GM21825 (cell line): ENCODE measurements around the gene CSTF1.
A peak's percentile ranks its signal among the peaks of the same experiment; 100 is the strongest.

ENCODE experiments used
- ATAC-seq: cut with Tn5 transposase; IDR thresholded peaks from one replicate; pipeline ENCODE4 v1.9.1; 2021; ENCODE audit warnings: mild to moderate bottlenecking, moderate library complexity; ENCODE audit not compliant: unreplicated experiment

The CSTF1 gene

GRCh38 chr20:56392132-56392880, at the start of gene CSTF1, which contains the start of gene AURKA:
CSTF1 (plus strand) TSS chr20:56392645; CDS start chr20:56395553, 2,908 bp downstream.
AURKA (minus strand) TSS chr20:56392215; CDS start chr20:56388197, 4,018 bp downstream.
- peak; percentile 92 for ATAC-seq

GRCh38 chr20:56342783-56343182, 49.7 kb upstream of the CSTF1 start:
- ATAC-seq = no peak

- no peak for ATAC-seq
Observed at GRCh38 chr20:56343861-56344381, 48.5 kb upstream of the CSTF1 start.

GRCh38 chr20:56345911-56346310, 46.5 kb upstream of the CSTF1 start:
- no peak for ATAC-seq

GRCh38 chr20:56347628-56348304, 44.7 kb upstream of the CSTF1 start:
- ATAC-seq = no peak

GRCh38 chr20:56348305-56348693, 44.1 kb upstream of the CSTF1 start:
- ATAC-seq = no peak

GRCh38 chr20:56348746-56349145, 43.7 kb upstream of the CSTF1 start:
- ATAC-seq = no peak

- ATAC-seq = no peak
Observed at GRCh38 chr20:56350842-56351241, 41.6 kb upstream of the CSTF1 start.

GRCh38 chr20:56352345-56353055, 39.9 kb upstream of the CSTF1 start:
- no peak for ATAC-seq

- ATAC-seq = no peak
Observed at GRCh38 chr20:56353356-56353755, 39.1 kb upstream of the CSTF1 start.

GRCh38 chr20:56358070-56358469, 34.4 kb upstream of the CSTF1 start:
- no peak for ATAC-seq

- peak; percentile 99 for ATAC-seq
Observed at GRCh38 chr20:56358600-56359211, 33.7 kb upstream of the CSTF1 start, which contains the start of gene FAM210B. FAM210B (plus strand) TSS chr20:56358974; CDS start chr20:56359006, 32 bp downstream.

- no peak for ATAC-seq
Observed at GRCh38 chr20:56359212-56360132, 33.0 kb upstream of the CSTF1 start.

GRCh38 chr20:56360133-56360907, 32.1 kb upstream of the CSTF1 start:
- ATAC-seq = no peak

GRCh38 chr20:56360908-56361205, 31.6 kb upstream of the CSTF1 start:
- no peak for ATAC-seq

- ATAC-seq = no peak
Observed at GRCh38 chr20:56361900-56362299, 30.5 kb upstream of the CSTF1 start.

- ATAC-seq = no peak
Observed at GRCh38 chr20:56362833-56363413, 29.5 kb upstream of the CSTF1 start.

GRCh38 chr20:56363491-56363890, 29.0 kb upstream of the CSTF1 start:
- ATAC-seq = no peak
